Measurements from ENCODE around the gene RFTN1. TPM values are rescaled to one million over a fixed set of nuclear protein-coding genes. Genes with fewer than 3 reads are reported as not detected.

The RFTN1 gene
- total RNA-seq, 1 donor from 2014 or later, result 76.0 TPM

DNA sequence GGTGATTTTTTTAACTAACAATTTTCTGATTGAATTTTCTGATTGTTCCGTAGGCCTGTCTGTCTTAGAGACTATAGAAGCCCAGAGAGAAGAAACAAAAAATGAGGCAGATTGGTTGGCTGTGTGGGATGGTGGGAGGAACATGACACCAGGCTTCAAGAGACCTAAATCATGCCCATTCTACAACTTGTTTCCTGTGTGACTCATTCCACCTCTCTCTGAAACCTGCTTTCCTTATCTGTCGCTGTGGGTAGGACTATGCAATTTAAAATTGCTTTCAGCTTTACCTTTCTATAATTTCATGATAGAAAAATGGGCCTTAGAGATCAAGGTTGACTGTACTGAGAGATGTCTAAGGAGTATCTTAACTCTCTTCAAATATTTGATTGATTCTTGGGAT lies 203.9 kb downstream of the RFTN1 start:
- DNase-seq (ENCODE audit: low read depth), result no peak

DNA sequence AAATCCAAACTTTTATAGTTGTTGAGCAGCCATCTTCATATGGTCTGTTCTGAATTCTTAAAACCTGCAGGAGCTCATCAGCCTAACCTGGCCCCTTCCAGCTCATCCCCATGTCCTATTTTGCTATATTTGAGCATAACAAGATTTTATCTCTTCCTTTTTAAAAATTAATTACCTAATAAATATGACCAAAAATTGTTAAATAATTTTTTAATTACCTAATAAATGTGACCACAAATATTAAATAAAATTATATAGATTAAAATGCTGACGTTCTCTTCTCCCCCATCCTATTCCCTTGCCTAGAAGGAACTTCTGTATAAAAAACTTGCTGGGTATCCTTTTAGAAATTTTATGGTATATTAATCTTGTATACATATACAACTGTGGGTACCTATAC lies 204.8 kb downstream of the RFTN1 start:
- DNase-seq (ENCODE audit: low read depth), result no peak

DNA sequence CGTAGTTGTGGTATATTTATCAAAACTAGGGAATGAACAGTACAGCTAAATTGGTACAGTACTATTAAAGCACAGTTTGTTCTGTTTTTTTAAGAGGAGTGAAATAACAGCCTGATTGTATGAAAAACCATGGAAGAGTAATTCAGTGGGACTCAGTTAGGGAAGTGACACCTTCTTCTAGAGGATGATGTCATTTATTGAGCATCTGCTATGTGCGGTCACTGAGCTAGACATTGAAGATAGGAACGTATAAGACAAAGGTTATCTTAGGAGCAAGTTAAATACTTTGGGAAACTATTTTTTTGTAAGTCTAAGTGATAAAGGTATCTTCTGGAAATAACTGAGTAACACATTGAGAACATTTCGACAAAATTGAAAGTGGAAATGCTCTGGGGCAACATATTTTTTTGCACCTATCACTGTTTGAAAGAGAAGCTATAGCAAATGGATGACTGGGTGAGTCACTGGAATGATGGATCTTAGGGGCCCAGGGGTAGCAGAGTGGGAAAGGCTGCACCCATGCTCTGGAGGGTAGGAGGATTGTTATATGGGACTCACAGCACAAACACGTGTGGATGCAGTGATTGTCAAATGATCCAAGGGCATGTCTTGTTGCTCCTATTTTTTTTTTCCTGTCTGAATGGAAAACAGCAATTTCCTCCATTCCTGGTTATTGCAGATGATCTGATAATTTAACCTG lies 205.5 kb downstream of the RFTN1 start:
- DNase-seq (ENCODE audit: low read depth), result no peak

GRCh38 chr3:16305111-16305541 lies 208.4 kb downstream of the RFTN1 start:
- no peak for DNase-seq (ENCODE audit: low read depth)

DNA sequence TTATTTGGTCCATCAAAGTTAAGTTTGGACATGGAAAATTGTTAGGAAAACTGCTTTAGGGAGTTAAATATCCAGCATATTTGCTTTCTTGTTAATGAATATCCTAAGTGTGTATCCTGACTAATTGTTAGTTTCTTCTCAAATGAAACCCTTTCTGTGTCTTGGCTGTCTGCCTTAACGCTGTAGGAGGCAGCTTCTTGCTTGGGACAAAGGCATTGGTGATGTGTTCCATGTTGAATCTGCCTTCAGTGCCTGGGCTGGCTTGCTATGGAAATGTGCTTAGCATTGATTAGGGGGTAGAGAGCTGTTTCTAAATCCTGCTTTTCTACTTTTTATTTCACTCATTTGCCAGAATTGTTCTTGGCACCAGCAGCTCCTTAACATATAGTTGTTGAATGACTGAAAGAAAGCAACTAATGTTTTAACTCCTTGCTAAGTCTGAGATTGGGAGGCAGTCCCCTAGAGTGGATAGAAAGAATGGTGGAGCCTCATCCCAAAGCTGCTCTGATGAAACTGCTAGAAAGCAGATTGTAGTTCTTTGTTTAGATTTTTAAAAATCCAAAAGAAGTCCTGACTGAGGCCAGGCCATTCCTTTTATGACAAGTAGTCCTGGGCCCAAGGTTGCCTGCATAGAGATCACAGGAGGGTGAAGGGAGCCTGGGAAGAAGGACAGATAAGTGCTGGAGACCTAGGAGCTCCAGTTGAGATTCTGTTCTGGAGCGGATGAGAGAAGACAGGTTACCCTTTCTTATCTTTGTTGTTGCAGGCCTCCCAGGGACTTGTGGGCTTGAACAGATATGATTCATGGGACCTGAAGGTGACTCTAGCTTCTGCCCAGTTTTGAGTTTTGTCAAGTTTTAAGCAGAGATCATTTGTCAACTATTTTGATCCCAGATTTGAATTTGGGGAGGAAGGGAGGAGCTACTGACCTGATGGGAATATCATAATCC lies 209.2 kb downstream of the RFTN1 start:
- DNase-seq (ENCODE audit: low read depth), result no peak

DNA sequence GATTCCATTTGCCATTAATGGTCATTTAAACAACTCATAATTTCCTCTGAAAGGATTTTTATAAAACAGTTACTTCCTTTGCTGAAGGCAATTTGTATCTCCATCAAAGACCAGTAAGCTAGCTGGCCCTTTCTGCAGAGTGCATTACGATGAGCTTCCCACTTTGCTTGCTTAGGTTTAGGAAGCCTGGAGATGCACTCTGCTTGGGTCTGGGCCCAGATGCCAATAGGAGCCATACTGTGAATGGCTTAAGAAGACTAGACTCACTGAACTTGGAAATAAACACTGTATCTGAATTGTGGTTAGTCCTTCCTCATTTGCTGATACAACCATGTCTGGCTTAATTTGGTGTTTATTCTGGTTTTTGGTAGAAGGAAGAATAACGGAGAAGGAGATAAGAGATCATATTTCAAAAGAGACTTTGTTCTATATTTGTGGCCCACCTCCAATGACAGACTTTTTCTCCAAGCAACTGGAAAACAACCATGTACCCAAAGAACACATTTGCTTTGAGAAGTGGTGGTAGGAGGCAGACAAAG lies 210.4 kb downstream of the RFTN1 start:
- no peak for DNase-seq (ENCODE audit: low read depth)

DNA sequence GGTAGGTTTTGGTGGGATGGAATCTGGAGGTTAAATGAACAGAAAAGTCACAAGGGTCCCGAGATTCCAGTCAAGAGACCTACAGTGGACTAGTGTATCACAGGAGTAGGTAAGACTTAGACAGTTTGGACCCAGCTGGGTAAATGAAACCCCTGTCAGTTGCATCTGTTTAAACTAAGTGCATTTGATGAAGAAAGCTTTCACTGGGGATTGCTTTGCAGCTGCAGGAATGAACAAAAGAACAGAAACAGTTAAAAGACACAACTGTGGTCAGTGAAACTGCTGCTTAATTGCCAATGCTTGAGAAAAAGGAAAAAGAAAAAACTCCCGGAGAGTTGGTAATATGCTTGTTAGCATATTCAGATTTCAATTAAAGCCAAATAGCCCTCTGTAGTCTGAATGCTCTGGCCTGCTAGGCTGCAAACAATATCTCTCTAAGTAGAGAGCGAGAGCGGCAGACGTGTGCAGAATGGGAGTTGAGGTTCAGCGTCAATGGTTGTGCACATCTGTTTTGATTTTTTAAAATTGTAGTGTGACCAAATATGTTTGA lies 211.3 kb downstream of the RFTN1 start:
- no peak for DNase-seq (ENCODE audit: low read depth)

GRCh38 chr3:16301507-16301906 lies 212.0 kb downstream of the RFTN1 start:
- DNase-seq (ENCODE audit: low read depth), result no peak

DNA sequence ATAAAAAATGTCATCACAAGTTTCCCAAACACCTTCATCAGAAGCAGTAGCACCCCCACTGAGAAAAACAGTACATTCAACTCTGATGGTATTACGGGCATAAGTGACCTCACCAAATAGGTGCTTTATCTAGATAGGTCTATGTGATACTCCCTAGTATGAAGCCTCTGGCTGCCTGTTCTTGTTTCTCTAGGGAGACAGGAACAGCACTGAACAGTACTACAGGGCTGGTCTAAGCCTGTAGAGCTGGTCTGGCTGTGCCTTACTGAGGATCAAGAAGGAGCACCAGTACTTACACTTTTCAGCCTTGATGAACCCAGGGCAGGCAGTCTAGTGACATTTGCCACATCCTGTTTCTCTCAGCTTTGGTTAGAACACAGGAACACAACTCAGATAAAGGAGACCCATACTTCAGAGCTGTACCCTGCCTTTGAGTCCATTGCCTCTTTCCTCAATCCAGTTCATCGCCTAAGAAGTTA lies 212.6 kb downstream of the RFTN1 start:
- no peak for DNase-seq (ENCODE audit: low read depth)

DNA sequence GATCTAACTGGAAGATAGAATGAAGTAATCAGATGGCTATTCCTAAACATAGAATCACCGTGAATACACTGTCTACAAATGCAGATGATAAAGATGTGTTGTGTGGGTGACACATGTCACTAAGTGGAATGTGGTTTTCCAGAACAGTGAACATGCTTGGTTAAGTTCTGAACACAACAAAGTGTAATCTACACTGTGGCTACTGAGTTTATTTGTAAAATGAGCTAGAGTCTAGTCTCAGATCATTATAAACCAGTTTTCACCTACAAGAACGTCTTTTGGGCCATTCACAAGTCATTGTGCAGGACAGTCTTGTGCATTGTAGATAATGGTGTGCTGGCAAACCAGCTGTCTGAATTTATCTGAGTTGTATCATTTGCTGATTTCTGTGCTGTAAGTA lies 213.2 kb downstream of the RFTN1 start:
- peak; percentile 38 for DNase-seq (ENCODE audit: low read depth)

- DNase-seq (ENCODE audit: low read depth), result no peak
These were observed 213.8 kb downstream of the RFTN1 start for GRCh38 chr3:16299746-16300145.

DNA sequence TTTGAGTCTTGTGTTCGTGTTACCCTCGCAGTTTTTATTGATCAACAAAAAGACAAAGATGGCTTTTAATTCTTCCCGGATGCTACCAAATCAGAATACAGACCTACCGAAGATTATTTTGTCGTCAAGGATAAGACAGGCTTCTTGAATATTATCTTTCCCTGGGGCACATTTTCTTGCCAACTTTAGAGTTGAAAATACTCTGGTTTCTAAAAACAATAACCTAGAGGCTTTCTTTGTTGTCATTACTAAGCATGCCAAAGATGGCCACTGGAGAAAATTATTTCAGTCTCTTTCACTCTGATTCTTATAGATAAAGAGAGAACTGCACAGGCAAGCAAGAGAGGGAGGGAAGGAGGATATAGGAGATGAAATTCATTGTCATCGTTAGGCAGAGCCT lies 214.6 kb downstream of the RFTN1 start:
- DNase-seq (ENCODE audit: low read depth), result no peak

GRCh38 chr3:16297997-16298885 lies 215.3 kb downstream of the RFTN1 start:
- DNase-seq (ENCODE audit: low read depth), result no peak

DNA sequence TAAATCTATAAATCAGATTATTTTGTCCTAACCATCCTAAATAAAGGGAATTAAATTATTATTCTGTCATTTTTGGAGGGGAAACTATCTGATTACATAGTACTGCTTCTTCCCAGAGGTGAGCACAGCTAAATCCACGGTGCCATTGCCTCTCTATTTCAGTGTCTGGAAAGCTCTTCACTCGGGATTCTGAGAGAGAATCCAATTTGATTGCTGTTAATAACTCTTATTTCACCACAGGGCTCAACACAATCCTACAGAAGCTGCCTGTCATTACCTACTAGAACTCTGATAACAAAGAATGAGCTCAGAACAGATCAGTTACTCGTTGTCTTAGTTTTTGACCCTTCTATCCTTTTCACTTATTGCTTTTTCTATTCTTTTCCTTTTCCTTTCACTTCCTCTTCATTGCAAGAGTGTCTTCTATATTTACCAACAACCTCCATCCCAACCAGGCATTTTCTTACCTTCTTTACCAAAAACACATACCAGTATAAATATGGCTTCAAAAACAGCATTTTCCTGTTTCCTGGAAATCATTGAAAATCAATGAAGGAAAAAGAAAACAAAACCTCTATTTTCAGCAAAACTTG lies 218.1 kb downstream of the RFTN1 start:
- DNase-seq (ENCODE audit: low read depth), result no peak

DNA sequence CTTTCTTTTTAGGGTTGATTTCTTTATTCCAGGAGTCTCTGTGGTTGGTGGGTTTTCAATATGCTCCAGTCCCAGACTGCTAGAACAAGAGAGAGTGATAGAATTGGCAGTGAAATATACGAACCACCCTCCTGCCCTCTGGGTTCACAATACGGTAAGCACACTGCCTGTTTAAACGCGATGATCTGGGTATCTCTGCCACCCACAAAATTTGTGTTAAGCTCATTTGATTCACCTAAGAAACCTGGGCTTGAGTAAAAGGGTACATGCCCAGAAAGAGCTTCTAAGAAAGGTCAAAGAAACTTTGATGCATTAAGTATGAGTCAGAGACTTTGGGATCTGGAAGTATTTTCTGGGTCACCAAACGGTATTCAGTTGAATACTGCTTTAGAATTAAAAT lies 218.7 kb downstream of the RFTN1 start:
- no peak for DNase-seq (ENCODE audit: low read depth)

- no peak for DNase-seq (ENCODE audit: low read depth)
These were observed 222.7 kb downstream of the RFTN1 start for GRCh38 chr3:16290827-16291196.

DNA sequence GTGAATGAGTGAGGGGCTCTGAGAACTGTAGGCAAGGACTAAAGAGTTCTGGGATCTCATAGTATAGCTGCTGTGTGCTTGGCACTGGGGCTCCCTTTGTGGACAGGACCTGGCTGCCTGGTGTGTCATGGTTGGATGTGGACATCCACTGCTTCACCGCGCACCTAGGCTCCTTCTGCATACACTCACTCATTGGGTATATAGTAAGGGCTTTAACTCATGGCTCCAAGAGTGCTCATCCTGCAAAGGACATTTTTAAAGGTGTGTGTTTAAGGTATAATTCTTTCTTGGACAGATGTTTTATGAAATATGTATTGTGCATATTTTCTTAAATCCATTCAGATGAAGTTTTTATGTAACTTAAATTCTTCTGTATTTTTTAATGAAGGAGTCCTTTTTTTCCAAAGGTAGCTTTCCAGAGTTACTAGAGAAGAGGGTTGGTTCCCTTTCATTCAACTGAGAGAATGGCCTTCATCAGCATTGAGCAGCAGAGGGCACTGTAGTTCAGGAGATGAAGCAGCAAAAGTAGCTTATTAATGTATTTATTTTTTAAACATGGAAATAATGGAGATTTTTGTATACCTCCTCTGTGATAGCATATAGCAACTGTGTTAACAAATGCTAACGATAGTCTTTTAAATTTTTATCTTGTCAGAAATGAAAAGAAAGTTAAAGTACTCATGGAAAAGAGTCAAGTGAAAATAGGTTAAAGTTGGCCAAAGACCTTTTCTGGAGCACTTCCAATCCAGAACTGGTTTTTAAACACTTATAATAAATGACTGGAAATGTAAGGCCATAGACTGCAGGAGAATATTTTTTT lies 223.3 kb downstream of the RFTN1 start:
- DNase-seq (ENCODE audit: low read depth), result peak; percentile 66

- no peak for DNase-seq (ENCODE audit: low read depth)
These were observed 224.2 kb downstream of the RFTN1 start for GRCh38 chr3:16289144-16289889.

DNA sequence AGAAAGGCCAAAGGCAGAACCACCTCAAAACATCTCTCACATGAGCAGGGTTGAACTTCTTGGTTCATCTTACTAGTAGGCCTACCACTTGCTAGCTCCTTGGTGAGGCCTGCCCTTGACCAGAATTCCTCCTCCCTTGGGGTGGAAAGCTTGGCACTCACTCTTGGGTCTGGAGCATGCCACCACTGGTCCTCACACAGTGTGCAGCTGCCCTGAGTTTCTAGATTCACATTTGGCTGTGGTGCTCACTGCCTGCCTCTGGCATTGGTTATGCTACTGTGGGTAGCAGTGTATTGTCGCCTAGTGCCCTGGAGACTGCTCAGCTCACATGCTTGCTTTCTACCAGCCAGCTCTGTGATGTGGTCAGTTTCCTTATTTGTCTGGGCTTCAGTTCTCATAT lies 224.8 kb downstream of the RFTN1 start:
- peak; percentile 93 for DNase-seq (ENCODE audit: low read depth)
